ENCODE measurements around the gene GINS2. TPM values are rescaled to one million over a fixed set of nuclear protein-coding genes. Genes with fewer than 3 reads are reported as not detected.

Gene GINS2
- polyA plus RNA-seq, 1 experiment: 5.1 TPM

Small RNA genes within 50 kb of the gene (small RNA-seq; reads per million reads assigned to genes)
- not detected for gene RN7SL381P (ENCODE audit: insufficient read length, low read depth)

Other genes starting within 250 kb of the GINS2 start
- 18.2 and 21.0 TPM in 2 replicates for gene GSE1, start 75.6 kb downstream of the GINS2 start, polyA plus RNA-seq (2011; rRNA removed)
- gene C16orf74, start 62.1 kb upstream of the GINS2 start, polyA plus RNA-seq (2011; rRNA removed): 3.2 and 5.0 TPM in 2 replicates
- 30.5 and 31.0 TPM in 2 replicates for gene EMC8, start 110.6 kb upstream of the GINS2 start, polyA plus RNA-seq (2011; rRNA removed)
- 828 and 879 TPM in 2 replicates for gene COX4I1, start 110.7 kb upstream of the GINS2 start, polyA plus RNA-seq (2011; rRNA removed)
- gene IRF8, start 210.2 kb upstream of the GINS2 start, polyA plus RNA-seq (2011; rRNA removed): not detected in 2 replicates